Right kidney (tissue), 1 donor: Measurements from ENCODE around the gene ATP8B4.

Experiments
- DNase-seq: peaks from one replicate; pipeline ENCODE4 v3.0.0-alpha.2; 2016

ATP8B4 gene

GRCh38 chr15:49927189-49927861, 191.7 kb downstream of the ATP8B4 start:
- no peak for DNase-seq

- no peak for DNase-seq
Observed at GRCh38 chr15:49926740-49927139, 192.3 kb downstream of the ATP8B4 start.

GRCh38 chr15:49923671-49924070, 195.4 kb downstream of the ATP8B4 start:
- DNase-seq = no peak

- no peak for DNase-seq
Observed at GRCh38 chr15:49919034-49919433, 200.0 kb downstream of the ATP8B4 start.

- DNase-seq = no peak
Observed at GRCh38 chr15:49918121-49918520, 200.9 kb downstream of the ATP8B4 start.

GRCh38 chr15:49916998-49917397, 202.0 kb downstream of the ATP8B4 start:
- no peak for DNase-seq

GRCh38 chr15:49915822-49916221, 203.2 kb downstream of the ATP8B4 start:
- DNase-seq = no peak

GRCh38 chr15:49908933-49909295, 210.1 kb downstream of the ATP8B4 start:
- no peak for DNase-seq

GRCh38 chr15:49908236-49908932, 210.6 kb downstream of the ATP8B4 start:
- no peak for DNase-seq

GRCh38 chr15:49906966-49907365, 212.1 kb downstream of the ATP8B4 start:
- no peak for DNase-seq

GRCh38 chr15:49905221-49905620, 213.8 kb downstream of the ATP8B4 start:
- no peak for DNase-seq

- no peak for DNase-seq
Observed at GRCh38 chr15:49904296-49904695, 214.7 kb downstream of the ATP8B4 start.

- DNase-seq = no peak
Observed at GRCh38 chr15:49902685-49903501, 216.1 kb downstream of the ATP8B4 start.

GRCh38 chr15:49901996-49902684, 216.9 kb downstream of the ATP8B4 start:
- DNase-seq = no peak

- DNase-seq = no peak
Observed at GRCh38 chr15:49901321-49901720, 217.7 kb downstream of the ATP8B4 start.

- no peak for DNase-seq
Observed at GRCh38 chr15:49900903-49901235, 218.2 kb downstream of the ATP8B4 start.

- no peak for DNase-seq
Observed at GRCh38 chr15:49900006-49900902, 218.8 kb downstream of the ATP8B4 start.

- DNase-seq = no peak
Observed at GRCh38 chr15:49898575-49899283, 220.3 kb downstream of the ATP8B4 start.

GRCh38 chr15:49898097-49898496, 220.9 kb downstream of the ATP8B4 start:
- DNase-seq = no peak

GRCh38 chr15:49895347-49896223, 223.4 kb downstream of the ATP8B4 start:
- DNase-seq = no peak
